H1 (cell line): ENCODE measurements around the gene SLC35F5. TPM values are rescaled to one million over a fixed set of nuclear protein-coding genes. Genes with fewer than 3 reads are reported as not detected.

Source experiments
- CTCF ChIA-PET: fragments of 300-600 bp; sonication (Branson Sonifier 250); formaldehyde crosslinking; loops from one replicate; lab custom pipeline; 2021; ENCODE audit not compliant: partially characterized antibody; lab: Charles Lee
- POLR2A ChIA-PET: fragments of 300-600 bp; sonication (Branson Sonifier 250); formaldehyde crosslinking; loops from one replicate; lab custom pipeline; 2021; ENCODE audit warnings: inconsistent platforms; ENCODE audit not compliant: partially characterized antibody; lab: Charles Lee
- DNase-seq, 2 experiments: peaks; one replicate each; pipeline versions ENCODE4 v3.0.0 to v3.0.0-alpha.2; 2010 to 2022; ENCODE audit warnings: low spot score in 2 of 2, low read depth in 1 of 2, mixed read lengths in 1 of 2
- FAIRE-seq: peaks from 2 replicates; lab custom pipeline; 2011; peaks lifted over from hg19 to GRCh38; lab: Jason Lieb, UNC
- H2AFZ ChIP-seq: 2 replicates; pipeline ENCODE4 v1.8.1; 2012; ENCODE audit warnings: low read length, inconsistent platforms
- H2AK5ac ChIP-seq: 2 replicates; pipeline ENCODE4 v1.6.1; 2013; ENCODE audit warnings: low read depth, low read length
- H2BK120ac ChIP-seq: replicated peaks from 2 replicates; pipeline ENCODE3; 2013; ENCODE audit warnings: low read depth, low read length, inconsistent platforms
- H2BK12ac ChIP-seq: 2 replicates; pipeline ENCODE4 v1.6.1; 2013; ENCODE audit warnings: low read depth, low read length
- H2BK15ac ChIP-seq: 2 replicates; pipeline ENCODE4 v1.6.1; 2013; ENCODE audit warnings: low read length
- H2BK20ac ChIP-seq: 2 replicates; pipeline ENCODE4 v1.6.1; 2013; ENCODE audit warnings: low read length
- H2BK5ac ChIP-seq: 2 replicates; pipeline ENCODE4 v1.6.1; 2013; ENCODE audit warnings: low read depth, low read length
- H3K14ac ChIP-seq: 2 replicates; pipeline ENCODE4 v1.6.1; 2013; ENCODE audit warnings: inconsistent platforms; ENCODE audit not compliant: insufficient read length
- H3K18ac ChIP-seq: 2 replicates; pipeline ENCODE4 v1.6.1; 2013; ENCODE audit warnings: low read length; ENCODE audit errors: extremely low read depth
- H3K23ac ChIP-seq: 2 replicates; pipeline ENCODE4 v1.6.1; 2013; ENCODE audit warnings: inconsistent platforms; ENCODE audit not compliant: insufficient read length
- H3K23me2 ChIP-seq: 2 replicates; pipeline ENCODE4 v1.6.1; 2013; ENCODE audit warnings: low read depth, low read length
- H3K27ac ChIP-seq: 2 replicates; pipeline ENCODE4 v1.6.1; 2011; ENCODE audit warnings: low read depth, low read length, inconsistent platforms
- H3K27me3 ChIP-seq, 4 experiments: replicated peaks in 1 of 4; 1 replicate in 1 of 4; 2 replicates in 3 of 4; pipeline versions ENCODE4 v1.6.1 to v1.8.1; 2011 to 2013; ENCODE audit warnings: low read length in 3 of 4, mild to moderate bottlenecking in 3 of 4, inconsistent platforms in 2 of 4, mixed read lengths in 2 of 4, moderate library complexity in 1 of 4; ENCODE audit not compliant: control insufficient read depth in 3 of 4, insufficient read depth in 3 of 4; ENCODE audit errors: extremely low read depth in 1 of 4
- H3K36me3 ChIP-seq, 4 experiments: 2 replicates each; pipeline versions ENCODE4 v1.6.1 to v1.8.1; 2011 to 2013; ENCODE audit warnings: mild to moderate bottlenecking in 4 of 4, low read length in 3 of 4, moderate library complexity in 2 of 4, control low read depth in 1 of 4, inconsistent platforms in 1 of 4; ENCODE audit not compliant: insufficient read depth in 4 of 4, control insufficient read depth in 2 of 4
- H3K4ac ChIP-seq: replicated peaks from 2 replicates; pipeline ENCODE3; 2013; ENCODE audit warnings: low read length, low read depth, mixed read lengths, inconsistent platforms; ENCODE audit not compliant: insufficient read length
- H3K4me1 ChIP-seq, 4 experiments: replicated peaks in 1 of 4; 1 replicate in 1 of 4; 2 replicates in 3 of 4; pipeline versions ENCODE4 v1.6.1 to v1.8.1; 2011 to 2013; ENCODE audit warnings: low read length in 3 of 4, inconsistent platforms in 2 of 4, mixed read lengths in 1 of 4; ENCODE audit not compliant: insufficient read depth in 4 of 4, control insufficient read depth in 3 of 4
- H3K4me2 ChIP-seq, 2 experiments: 2 replicates each; pipeline versions ENCODE4 v1.6.1 to v1.8.1; 2011 to 2013; ENCODE audit warnings: low read depth in 2 of 2, low read length in 2 of 2, control low read depth in 1 of 2, inconsistent platforms in 1 of 2, mild to moderate bottlenecking in 1 of 2; ENCODE audit not compliant: insufficient read depth in 1 of 2
- H3K4me3 ChIP-seq, 4 experiments: fragments of 200-600, 300-600 bp in 1 of 4; sonication (generic), shearing (Covaris generic), sonication (Bioruptor Twin) in 1 of 4; 2 replicates each; pipeline versions ENCODE4 v1.5.1 to v1.8.1; 2011 to 2016; ENCODE audit warnings: low read length in 4 of 4, low read depth in 3 of 4, control low read depth in 2 of 4, inconsistent platforms in 2 of 4, mild to moderate bottlenecking in 2 of 4, mixed read lengths in 1 of 4, moderate library complexity in 1 of 4; ENCODE audit not compliant: insufficient read depth in 2 of 4; ENCODE audit errors: extremely low read depth in 1 of 4
- H3K56ac ChIP-seq: replicated peaks from 2 replicates; pipeline ENCODE3; 2013; ENCODE audit warnings: low read depth, mild to moderate bottlenecking, mixed read lengths, low read length, inconsistent platforms; ENCODE audit not compliant: insufficient read length
- H3K79me1 ChIP-seq: 2 replicates; pipeline ENCODE4 v1.6.1; 2013; ENCODE audit warnings: low read depth, low read length, control low read depth
- H3K79me2 ChIP-seq, 2 experiments: 2 replicates each; pipeline versions ENCODE4 v1.6.1 to v1.8.1; 2012 to 2013; ENCODE audit warnings: low read length in 2 of 2, mild to moderate bottlenecking in 2 of 2, inconsistent platforms in 1 of 2; ENCODE audit not compliant: insufficient read depth in 2 of 2, control insufficient read depth in 1 of 2
- H3K9ac ChIP-seq, 4 experiments: replicated peaks in 1 of 4; 1 replicate in 1 of 4; 2 replicates in 3 of 4; pipeline versions ENCODE4 v1.6.1 to v1.8.1; 2011 to 2013; ENCODE audit warnings: low read depth in 3 of 4, low read length in 3 of 4, control low read depth in 2 of 4, mild to moderate bottlenecking in 2 of 4, moderate library complexity in 2 of 4, inconsistent platforms in 1 of 4; ENCODE audit errors: extremely low read depth in 1 of 4
- H3K9me3 ChIP-seq, 2 experiments: 2 replicates each; pipeline versions ENCODE4 v1.6.1 to v1.8.1; 2012 to 2013; ENCODE audit warnings: mild to moderate bottlenecking in 2 of 2, moderate library complexity in 2 of 2, control low read depth in 1 of 2, inconsistent platforms in 1 of 2, low read depth in 1 of 2, low read length in 1 of 2, mixed read lengths in 1 of 2; ENCODE audit not compliant: insufficient read depth in 2 of 2
- H4K20me1 ChIP-seq, 2 experiments: replicated peaks in 1 of 2; 2 replicates each; pipeline versions ENCODE3 to v1.8.1; 2011 to 2013; ENCODE audit warnings: inconsistent platforms in 2 of 2, low read length in 2 of 2, mild to moderate bottlenecking in 1 of 2; ENCODE audit not compliant: insufficient read depth in 2 of 2, control insufficient read depth in 1 of 2
- H4K5ac ChIP-seq: 2 replicates; pipeline ENCODE4 v1.6.1; 2013; ENCODE audit warnings: low read length, low read depth, mixed read lengths, inconsistent platforms; ENCODE audit not compliant: insufficient read length
- H4K8ac ChIP-seq: 2 replicates; pipeline ENCODE4 v1.8.0; 2013; ENCODE audit warnings: mild to moderate bottlenecking, moderate library complexity, low read length, inconsistent platforms; ENCODE audit not compliant: insufficient read depth; ENCODE audit errors: extremely low read depth
- H4K91ac ChIP-seq: replicated peaks from 2 replicates; pipeline ENCODE3; 2013; ENCODE audit warnings: low read length, mixed read lengths, inconsistent platforms; ENCODE audit not compliant: insufficient read length
- BACH1 ChIP-seq: IDR thresholded peaks from 2 replicates; pipeline ENCODE4 v1.6.1; 2012; ENCODE audit warnings: low read length, improper control_type of control experiment
- CTBP2 ChIP-seq: IDR thresholded peaks from 2 replicates; pipeline ENCODE4 v1.7.0; 2011; ENCODE audit warnings: borderline replicate concordance, mild to moderate bottlenecking, moderate library complexity, mixed read lengths, low read length; ENCODE audit not compliant: insufficient read depth, insufficient read length
- CTCF ChIP-seq, 3 experiments: IDR thresholded peaks; 1 replicate in 2 of 3; 2 replicates in 1 of 3; pipeline versions ENCODE4 v1.5.1 to v1.6.1; 2011; ENCODE audit warnings: low read length in 3 of 3, mild to moderate bottlenecking in 3 of 3, inconsistent platforms in 2 of 3, low read depth in 1 of 3, moderate library complexity in 1 of 3; ENCODE audit not compliant: insufficient read depth in 1 of 3; ENCODE audit errors: control extremely low read depth in 1 of 3
- EZH2 ChIP-seq: fragments of 200-600 bp; sonication (generic); IDR thresholded peaks from 2 replicates; pipeline ENCODE4 v1.7.1; 2012; ENCODE audit warnings: low read depth, mild to moderate bottlenecking, moderate library complexity, low read length, inconsistent platforms; ENCODE audit not compliant: severe bottlenecking
- POU5F1 ChIP-seq: IDR thresholded peaks from 2 replicates; pipeline ENCODE4 v1.6.1; 2011; ENCODE audit warnings: low read depth, mild to moderate bottlenecking, low read length, moderate library complexity
- RFX5 ChIP-seq: IDR thresholded peaks from 2 replicates; pipeline ENCODE4 v1.6.1; 2011; ENCODE audit warnings: low read depth, low read length, improper control_type of control experiment, borderline replicate concordance
- SIN3A ChIP-seq, 2 experiments: IDR thresholded peaks in 1 of 2; conservative IDR thresholded peaks in 1 of 2; 2 replicates each; pipeline ENCODE4 v1.6.1; 2011 to 2012; ENCODE audit warnings: low read length in 2 of 2, improper control_type of control experiment in 1 of 2, low read depth in 1 of 2, mild to moderate bottlenecking in 1 of 2
- TEAD4 ChIP-seq: IDR thresholded peaks from 2 replicates; pipeline ENCODE4 v1.6.1; 2012; ENCODE audit warnings: low read depth, low read length, inconsistent platforms, mixed read lengths
- WGBS, 2 experiments: shearing (Covaris generic) in 1 of 2; methylation state at CpG; one replicate each; pipeline versions ENCODE4 v1.1.6 to v1.1.7; 2013 to 2015; ENCODE audit warnings: low lambda C conversion rate in 2 of 2, mixed read lengths in 2 of 2, inconsistent platforms in 1 of 2, low coverage in 1 of 2, missing lambda C conversion rate in 1 of 2; ENCODE audit not compliant: insufficient replicate concordance in 2 of 2, insufficient coverage in 1 of 2, insufficient read length in 1 of 2; ENCODE audit errors: extremely low coverage in 1 of 2, missing lambda C conversion rate in 1 of 2; 5-methylcytosine and 5-hydroxymethylcytosine counted together
- polyA plus RNA-seq, 7 experiments: library from polyadenylated mRNA; depleted of rRNA in 3 of 7; stranded (reverse) in 5 of 7; unstranded in 2 of 7; fragments of >200 nt in 5 of 7; fragments of 200-250 nt in 2 of 7; gene quantifications; 1 replicate in 5 of 7; 2 replicates in 1 of 7; 4 replicates in 1 of 7; pipeline versions ENCODE4 v1.2.1 to v1.2.3, GENCODE V29; 2011 to 2013; ENCODE audit warnings: missing spikeins in 2 of 7, mixed read lengths in 2 of 7
- total RNA-seq: library from RNA; stranded (reverse); fragmentation: NEBNext Ultra II Directional; extraction: Animal tissue kit (Norgen Biotek cat#: 25700); gene quantifications from 2 replicates; pipeline ENCODE4 v1.2.1, GENCODE V29; 2021

SLC35F5 gene
- total and polyA plus RNA-seq, 2 of the 8 experiments (the other 6 are each of a cell fraction or from before 2014, with no cell fraction given) = 11.8 to 22.2 TPM

GRCh38 chr2:113757138-113757657 is 756 bp upstream of the SLC35F5 start:
- Histone ChIP-seq H2BK20ac (no peak overlapping the region), H4K5ac (peak overlapping the region; percentile 52), H3K27me3 (no peaks in the 10 kb centered on the region), H3K23ac (no peak overlapping the region), H4K20me1 (peaks cover 0 to 7% of the 10 kb centered on the region in 2 experiments), H3K4me3 (peak overlapping the region; percentile 75 to 92 (median 85)), H2BK120ac (no peak overlapping the region), H3K79me2 (peaks cover 4 to 17% of the 10 kb centered on the region in 2 experiments; a peak in 2 of 4 replicates), H3K56ac (no peak overlapping the region), H3K14ac (no peak overlapping the region), H4K8ac (peak overlapping the region; percentile 5; the same call in 1 of the 2 replicates), H2AK5ac (no peak overlapping the region), H2BK12ac (no peak overlapping the region; the same call in 1 of the 2 replicates), H3K27ac (peak overlapping the region; percentile 83), H3K9me3 (no peaks in the 10 kb centered on the region), H3K36me3 (peaks cover 0 to 4% (median 0%) of the 10 kb centered on the region in 4 experiments; a peak in 1 of 8 replicates), H3K23me2 (peaks cover 11% of the 10 kb centered on the region), H3K4ac (no peak overlapping the region), H2AFZ (peak overlapping the region; percentile 54), H3K4me2 (peak overlapping the region; percentile 81 to 90), H3K9ac (peak overlapping the region; percentile 72 to 95 (median 92); a peak in 6 of 7 replicates), H4K91ac (peak overlapping the region; percentile 96), H2BK5ac (peak overlapping the region; percentile 92; the same call in 1 of the 2 replicates), H3K4me1 (no peaks in the 10 kb centered on the region; a peak in 2 of 7 replicates), H3K18ac (no peak overlapping the region; the same call in 1 of the 2 replicates), H3K79me1 (no peaks in the 10 kb centered on the region), H2BK15ac (no peak overlapping the region)
- DNase-seq = no peak
- ChIA-PET CTCF (interaction anchor here (0.9 to 1.9 kb wide), 3 partner anchors 10 to 222 kb away, joined by 3 to 5 read pairs (median 3); no protein-coding TSS in a partner anchor), POLR2A (interaction anchor here (1.1 to 1.8 kb wide), 7 partner anchors 10 to 140 kb away, joined by 3 to 24 read pairs (median 5); partner anchors contain the start of gene ACTR3)
- WGBS, 2 experiments = 39% methylated on average over 17 of the region's 17 CpGs; no CpG with 5 or more reads in 1 of the 2 experiments
- no peak for FAIRE-seq
- no peak for TF ChIP-seq CTBP2
- TF ChIP-seq SIN3A (conservative IDR thresholded peaks at IDR 0.05 in 1 of 2, IDR thresholded peaks at IDR 0.05 in 1 of 2; ENCODE audit: low read depth in 1 of 2, low read length in 2 of 2) = no peak
- no peak for TF ChIP-seq RFX5
- TF ChIP-seq TEAD4 = no peak
- no peak for TF ChIP-seq BACH1
- TF ChIP-seq CTCF (IDR thresholded peaks at IDR 0.05; ENCODE audit: control extremely low read depth in 1 of 3, insufficient read depth in 1 of 3, low read depth in 1 of 3, low read length in 3 of 3) = no peak
- TF ChIP-seq POU5F1 = no peak
- no peak for TF ChIP-seq EZH2
